ENCODE data around the gene CD300LD. TPM values are rescaled to one million over a fixed set of nuclear protein-coding genes. Genes with fewer than 3 reads are reported as not detected.

The CD300LD gene
- total and polyA plus RNA-seq, 2 of the 8 experiments (the other 6 are each of a cell fraction or from before 2014, with no cell fraction given), result not detected

GRCh38 chr17:74625661-74626060 lies 33.6 kb upstream of the CD300LD start:
- CTCF ChIA-PET (ENCODE audit: partially characterized antibody), result interaction anchor here (0.7 to 1.6 kb wide), 5 partner anchors 10 to 2000 kb away, joined by 3 to 7 read pairs (median 3); no protein-coding TSS in a partner anchor
- TF ChIP-seq, protein P1, sequence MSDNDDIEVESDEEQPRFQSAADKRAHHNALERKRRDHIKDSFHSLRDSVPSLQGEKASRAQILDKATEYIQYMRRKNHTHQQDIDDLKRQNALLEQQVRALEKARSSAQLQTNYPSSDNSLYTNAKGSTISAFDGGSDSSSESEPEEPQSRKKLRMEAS (IDR thresholded peaks at IDR 0.05), result no peak
- TF ChIP-seq RNF2 (IDR thresholded peaks at IDR 0.05; ENCODE audit: borderline replicate concordance, low read depth, low read length, missing control alignments, poor library complexity, severe bottlenecking) (no peak), CHD2 (IDR thresholded peaks at IDR 0.05; ENCODE audit: low read length) (no peak)

More at GRCh38 chr17:74625661-74626060, 33.6 kb upstream of the CD300LD start:
- H2BK5ac ChIP-seq (ENCODE audit: low read depth, low read length), result no peak overlapping the region
- no peaks in the 10 kb centered on the region for H3K4me1 ChIP-seq (replicated peaks in 1 of 4; ENCODE audit: control insufficient read depth in 3 of 4, insufficient read depth in 4 of 4, low read length in 3 of 4)
- H3K23me2 ChIP-seq (ENCODE audit: low read depth, low read length), result no peaks in the 10 kb centered on the region
- H2BK120ac ChIP-seq (replicated peaks; ENCODE audit: low read depth, low read length), result no peak overlapping the region
- no peak overlapping the region for H2AK5ac ChIP-seq (ENCODE audit: low read depth, low read length)
- no peak overlapping the region for H3K56ac ChIP-seq (replicated peaks; ENCODE audit: insufficient read length, low read depth, low read length)
- H2BK20ac ChIP-seq (ENCODE audit: low read length), result no peak overlapping the region
- no peak overlapping the region for H4K5ac ChIP-seq (ENCODE audit: insufficient read length, low read depth, low read length)
- no peak overlapping the region for H3K4ac ChIP-seq (replicated peaks; ENCODE audit: insufficient read length, low read depth, low read length)
- no peak overlapping the region for H3K27ac ChIP-seq (ENCODE audit: low read depth, low read length)
- no peaks in the 10 kb centered on the region for H3K27me3 ChIP-seq (replicated peaks in 1 of 4; ENCODE audit: control insufficient read depth in 3 of 4, extremely low read depth in 1 of 4, insufficient read depth in 3 of 4, low read length in 3 of 4)
- no peaks in the 10 kb centered on the region for H3K79me2 ChIP-seq (ENCODE audit: control insufficient read depth in 1 of 2, insufficient read depth in 2 of 2, low read length in 2 of 2)
- 82% methylated on average over 3 of the region's 3 CpGs; no CpG with 5 or more reads in 1 of the 2 experiments for WGBS, 2 experiments (ENCODE audit: extremely low coverage in 1 of 2, insufficient coverage in 1 of 2, insufficient read length in 1 of 2, insufficient replicate concordance in 2 of 2, low coverage in 1 of 2, low lambda C conversion rate in 2 of 2, missing lambda C conversion rate in 1 of 2)
- no peaks in the 10 kb centered on the region for H3K79me1 ChIP-seq (ENCODE audit: low read depth, low read length)
- 0 out of 4 replicates have a peak, but pooled peaks cover 0 to 2% of the 10 kb centered on the region in 2 experiments for H3K9me3 ChIP-seq (ENCODE audit: insufficient read depth in 2 of 2, low read depth in 1 of 2, low read length in 1 of 2)
- H3K36me3 ChIP-seq (ENCODE audit: control insufficient read depth in 2 of 4, insufficient read depth in 4 of 4, low read length in 3 of 4), result no peaks in the 10 kb centered on the region
- no peak for DNase-seq (ENCODE audit: low read depth in 1 of 2, low spot score in 2 of 2)
- no peak overlapping the region for H3K9ac ChIP-seq (replicated peaks in 1 of 4; ENCODE audit: extremely low read depth in 1 of 4, low read depth in 3 of 4, low read length in 3 of 4)
- H2BK15ac ChIP-seq (ENCODE audit: low read length), result no peak overlapping the region
- no peak overlapping the region for H2BK12ac ChIP-seq (ENCODE audit: low read depth, low read length)
- no peak overlapping the region for H3K4me2 ChIP-seq (ENCODE audit: insufficient read depth in 1 of 2, low read depth in 2 of 2, low read length in 2 of 2)
- H4K20me1 ChIP-seq (replicated peaks in 1 of 2; ENCODE audit: control insufficient read depth in 1 of 2, insufficient read depth in 2 of 2, low read length in 2 of 2), result no peaks in the 10 kb centered on the region
- no peak overlapping the region for H2AFZ ChIP-seq (ENCODE audit: low read length)
- no peak overlapping the region for H3K14ac ChIP-seq (ENCODE audit: insufficient read length)
- no peak overlapping the region for H3K23ac ChIP-seq (ENCODE audit: insufficient read length)
- H3K18ac ChIP-seq (ENCODE audit: extremely low read depth, low read length), result no peak overlapping the region
- FAIRE-seq, result no peak
- POLR2A ChIA-PET (ENCODE audit: partially characterized antibody), result interaction anchor here (0.6 kb wide), 1 partner anchor 306 kb away, joined by 3 read pairs; no protein-coding TSS in a partner anchor
- no peak overlapping the region for H3K4me3 ChIP-seq (ENCODE audit: extremely low read depth in 1 of 4, insufficient read depth in 2 of 4, low read depth in 3 of 4, low read length in 4 of 4)
- H4K8ac ChIP-seq (ENCODE audit: extremely low read depth, insufficient read depth, low read length), result no peak overlapping the region
- H4K91ac ChIP-seq (replicated peaks; ENCODE audit: insufficient read length, low read length), result no peak overlapping the region

Data from H1 (cell line).